Motor neuron (in vitro differentiated cells): ENCODE results near the gene LGSN. TPM values are rescaled to one million over a fixed set of nuclear protein-coding genes. Genes with fewer than 3 reads are reported as not detected.
"Not testable (repeated sequence)": the region's sequence is repeated elsewhere in the genome, so short reads cannot be mapped to it uniquely, and the experiment has no call there.

Experiments
- ATAC-seq, 8 experiments: fragments of 200-7000 bp; cut with Tn5 transposase; replicated peaks in 6 of 8; 2 replicates each; pipeline ENCODE4 v1.8.0; 2021; ENCODE audit warnings: mild to moderate bottlenecking in 8 of 8, moderate library complexity in 8 of 8
- H3K27ac ChIP-seq, 2 donors: fragments of 250-450 bp; sonication (Bioruptor Pico); 2 replicates each; pipeline ENCODE4 v1.9.0; 2021; ENCODE audit warnings: antibody characterized with exemption in 2 of 2, mild to moderate bottlenecking in 2 of 2, moderate library complexity in 1 of 2
- H3K4me1 ChIP-seq, 2 donors: fragments of 250-450 bp; sonication (Bioruptor Pico); replicated peaks in 1 of 2; 2 replicates each; pipeline ENCODE4 v1.6.1; 2021; ENCODE audit warnings: antibody characterized with exemption in 2 of 2, mild to moderate bottlenecking in 2 of 2, moderate library complexity in 1 of 2
- H3K4me3 ChIP-seq, 5 donors: fragments of 250-450 bp; sonication (Bioruptor Pico); 2 replicates each; pipeline ENCODE4 v1.9.0; 2021; ENCODE audit warnings: antibody characterized with exemption in 5 of 5, mild to moderate bottlenecking in 5 of 5, moderate library complexity in 4 of 5
- WGBS, 10 experiments: fragments of 450-650 bp; shearing (Covaris generic); methylation state at CpG; one replicate each; pipeline ENCODE4 v1.0.0; 2022; 5-methylcytosine and 5-hydroxymethylcytosine counted together
- in situ Hi-C, 9 experiments: fragments of 400-800 bp; cut with MboI; loops; one replicate each; pipeline ENCODE4 v1.15.0; 2021; ENCODE audit warnings: low sequenced_read_pairs in 9 of 9, low pct_unique_long_range_greater_than_20kb in 2 of 9; ENCODE audit not compliant: unreplicated experiment in 9 of 9
- total RNA-seq, 8 experiments: library from RNA; unstranded; fragments of 300-600 nt; gene quantifications; 2 replicates each; pipeline versions ENCODE4 v1.2.3 to v1.2.4, GENCODE V29; 2022

Gene LGSN
- total RNA-seq, 8 experiments from 2014 or later: 0.05 to 0.46 (median 0.19) TPM; not detected in 2

DNA sequence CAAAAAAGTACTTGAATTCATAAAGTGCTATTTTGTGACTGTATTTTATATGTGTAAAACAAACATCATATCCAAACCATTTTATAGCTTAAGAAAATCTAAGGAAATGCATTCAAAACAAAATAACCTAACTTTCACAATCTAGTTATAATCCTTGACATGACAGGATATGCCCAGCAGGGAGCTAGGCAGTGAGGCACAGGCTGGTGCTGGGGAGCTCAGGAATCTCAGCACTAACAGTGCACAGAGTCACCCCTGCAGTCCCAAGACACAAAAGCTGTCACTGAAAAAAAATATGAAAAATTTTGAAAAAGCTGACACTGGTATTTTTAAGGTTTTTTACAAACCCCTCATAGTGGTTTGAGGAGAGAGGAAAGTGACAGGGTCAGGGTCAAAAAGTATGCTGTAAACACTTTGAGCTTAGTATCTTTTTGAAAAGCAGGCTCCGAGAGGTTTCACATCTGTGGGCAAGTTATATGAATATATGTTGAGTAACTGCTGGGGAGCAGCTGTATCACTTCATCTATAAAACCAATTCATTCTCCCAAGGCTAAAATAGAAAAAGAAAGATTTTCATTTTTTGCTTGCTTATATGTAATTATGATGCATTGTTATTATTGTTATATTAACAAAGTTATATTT lies 24.1 kb downstream of the LGSN start:
- Histone ChIP-seq H3K4me3 (no peak overlapping the region), H3K27ac (no peak overlapping the region), H3K4me1 (no peaks in the 10 kb centered on the region)
- peak in 3 of 8 experiments; percentile 61 to 84 (median 63) for ATAC-seq
- 17 to 100% (median 64%) methylated on average over 1 of the region's 1 CpG; no CpG with 5 or more reads in 4 of the 10 experiments for WGBS, 10 experiments
- in situ Hi-C loops: no loop called here

DNA sequence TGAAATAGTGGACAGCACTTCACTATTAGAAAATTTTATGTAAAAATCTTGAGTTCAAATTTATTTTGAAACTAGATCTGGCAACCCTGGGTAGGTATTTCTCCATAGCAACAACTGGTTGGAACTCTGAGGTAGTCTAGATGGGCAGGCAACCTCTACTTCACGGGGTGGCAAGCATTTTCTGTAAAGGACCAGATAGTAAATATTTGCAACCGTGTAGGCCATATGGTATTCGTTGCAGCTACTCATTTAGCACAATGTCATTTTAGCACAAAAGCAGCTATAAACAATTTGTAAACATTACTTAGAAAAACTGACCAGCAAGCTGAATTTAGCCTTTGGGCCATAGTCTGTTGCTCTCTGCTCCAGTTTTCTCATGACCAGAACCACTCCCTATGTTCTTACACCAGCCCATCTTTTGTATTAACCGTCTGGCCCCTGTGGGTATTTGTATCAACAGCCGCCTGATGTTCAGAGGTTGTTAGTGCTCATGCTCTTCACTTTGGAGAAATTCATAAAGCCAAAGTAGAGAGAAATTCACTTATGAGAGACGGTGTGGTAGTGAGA lies 29.2 kb downstream of the LGSN start:
- H3K27ac ChIP-seq: no peak overlapping the region
- peaks cover 0 to 13% of the 10 kb centered on the region in 2 donors for H3K4me1 ChIP-seq
- peak in 2 of 8 experiments; percentile 13 to 69 for ATAC-seq
- no peak overlapping the region for H3K4me3 ChIP-seq
- WGBS, 10 experiments: 25 to 93% (median 83%) methylated on average over 1 to 6 of the region's 6 CpGs; no CpG with 5 or more reads in 1 of the 10 experiments
- in situ Hi-C loops: no loop called here

GRCh38 chr6:63289269-63289872 lies 30.4 kb downstream of the LGSN start:
- WGBS, 10 experiments: 35 to 96% (median 81%) methylated on average over 3 to 4 of the region's 4 CpGs
- ATAC-seq: peak in 3 of 8 experiments; percentile 52 to 91 (median 81)
- H3K4me3 ChIP-seq: no peak overlapping the region
- peaks cover 0 to 16% of the 10 kb centered on the region in 2 donors for H3K4me1 ChIP-seq
- in situ Hi-C loops: no loop called here
- no peak overlapping the region for H3K27ac ChIP-seq

- 0 to 90% (median 63%) methylated on average over 1 to 3 of the region's 3 CpGs for WGBS, 10 experiments
- H3K4me3 ChIP-seq: no peak overlapping the region
- no peak overlapping the region for H3K27ac ChIP-seq
- in situ Hi-C loops: no loop called here
- peak in 3 of 8 experiments; percentile 90 to 97 (median 94) for ATAC-seq
- peaks cover 0 to 3% of the 10 kb centered on the region in 2 donors for H3K4me1 ChIP-seq
Observed at GRCh38 chr6:63280639-63281180, 39.1 kb downstream of the LGSN start.

GRCh38 chr6:63278916-63279315 lies 40.9 kb downstream of the LGSN start:
- H3K4me3 ChIP-seq: no peak overlapping the region
- no peaks in the 10 kb centered on the region for H3K4me1 ChIP-seq
- no peak overlapping the region for H3K27ac ChIP-seq
- no peak for ATAC-seq
- in situ Hi-C loops: no loop called here

DNA sequence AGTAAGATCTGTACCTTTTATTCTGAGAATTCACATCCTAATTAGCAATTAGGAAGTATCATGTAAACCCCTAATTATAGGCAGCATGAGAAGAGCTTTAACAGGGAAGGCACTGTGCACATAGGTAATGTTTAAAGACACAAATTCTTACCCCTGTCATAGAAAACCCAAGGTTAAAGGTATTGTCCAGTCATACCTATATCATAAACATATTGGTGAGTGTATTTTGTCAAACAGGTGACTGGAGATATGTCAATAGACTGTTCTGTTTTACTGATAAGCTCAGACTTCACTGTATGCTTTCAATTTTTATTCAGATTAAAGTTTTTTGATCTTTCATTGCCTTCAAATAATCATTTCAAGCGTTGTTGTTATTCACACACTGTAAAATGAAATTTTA lies 43.8 kb downstream of the LGSN start:
- 8 to 71% (median 47%) methylated on average over 1 of the region's 1 CpG; no CpG with 5 or more reads in 1 of the 10 experiments for WGBS, 10 experiments
- Histone ChIP-seq H3K4me1 (no peaks in the 10 kb centered on the region), H3K27ac (no peak overlapping the region), H3K4me3 (no peak overlapping the region)
- in situ Hi-C loops: no loop called here
- ATAC-seq: no peak

- H3K4me3 ChIP-seq, ATAC-seq, H3K27ac ChIP-seq, H3K4me1 ChIP-seq, in situ Hi-C loops: not testable (repeated sequence)
- 76 to 100% (median 92%) methylated on average over 1 to 21 of the region's 35 CpGs; no CpG with 5 or more reads in 7 of the 10 experiments for WGBS, 10 experiments
Observed at GRCh38 chr6:63274795-63275430, 44.9 kb downstream of the LGSN start.

GRCh38 chr6:63272397-63272796 lies 47.4 kb downstream of the LGSN start:
- Histone ChIP-seq H3K4me3 (no peak overlapping the region), H3K27ac (no peak overlapping the region), H3K4me1 (no peaks in the 10 kb centered on the region)
- in situ Hi-C loops: no loop called here
- 0 to 20% (median 0%) methylated on average over 1 of the region's 1 CpG; no CpG with 5 or more reads in 1 of the 10 experiments for WGBS, 10 experiments
- ATAC-seq: peak in 3 of 8 experiments; percentile 52 to 63 (median 56)

DNA sequence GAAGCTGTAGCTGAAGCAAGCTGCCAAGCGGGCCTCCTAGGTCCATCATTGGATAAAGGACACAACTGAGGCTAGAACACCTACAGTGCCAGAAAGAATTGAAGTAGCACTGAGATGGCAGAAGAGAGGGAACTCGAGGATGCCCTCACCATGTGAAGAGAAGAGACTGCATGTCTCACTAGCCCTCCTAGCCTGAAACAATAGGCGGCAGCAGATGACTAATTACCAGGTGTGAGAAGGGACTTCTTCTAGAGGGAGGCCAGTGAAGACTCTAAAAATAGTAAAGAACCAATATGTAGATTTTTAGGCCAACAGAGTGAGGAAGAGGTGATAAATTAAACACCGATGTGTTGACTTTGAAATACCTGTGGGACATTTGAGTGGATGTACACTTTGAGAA lies 50.3 kb downstream of the LGSN start:
- 30 to 100% (median 53%) methylated on average over 1 to 4 of the region's 4 CpGs for WGBS, 10 experiments
- Histone ChIP-seq H3K27ac (no peak overlapping the region), H3K4me1 (no peaks in the 10 kb centered on the region), H3K4me3 (no peak overlapping the region)
- ATAC-seq: no peak
- in situ Hi-C loops: no loop called here

GRCh38 chr6:63268574-63268973 lies 51.2 kb downstream of the LGSN start:
- 0 to 100% (median 79%) methylated on average over 1 to 2 of the region's 2 CpGs; no CpG with 5 or more reads in 1 of the 10 experiments for WGBS, 10 experiments
- no peak for ATAC-seq
- in situ Hi-C loops: no loop called here
- H3K4me3 ChIP-seq: no peak overlapping the region
- no peak overlapping the region for H3K27ac ChIP-seq
- no peaks in the 10 kb centered on the region for H3K4me1 ChIP-seq

GRCh38 chr6:63267828-63268227 lies 52.0 kb downstream of the LGSN start:
- no peak overlapping the region for H3K4me3 ChIP-seq
- H3K4me1 ChIP-seq: no peaks in the 10 kb centered on the region
- no peak for ATAC-seq
- in situ Hi-C loops: no loop called here
- H3K27ac ChIP-seq: no peak overlapping the region
- 0 to 100% (median 55%) methylated on average over 1 of the region's 1 CpG; no CpG with 5 or more reads in 1 of the 10 experiments for WGBS, 10 experiments

DNA sequence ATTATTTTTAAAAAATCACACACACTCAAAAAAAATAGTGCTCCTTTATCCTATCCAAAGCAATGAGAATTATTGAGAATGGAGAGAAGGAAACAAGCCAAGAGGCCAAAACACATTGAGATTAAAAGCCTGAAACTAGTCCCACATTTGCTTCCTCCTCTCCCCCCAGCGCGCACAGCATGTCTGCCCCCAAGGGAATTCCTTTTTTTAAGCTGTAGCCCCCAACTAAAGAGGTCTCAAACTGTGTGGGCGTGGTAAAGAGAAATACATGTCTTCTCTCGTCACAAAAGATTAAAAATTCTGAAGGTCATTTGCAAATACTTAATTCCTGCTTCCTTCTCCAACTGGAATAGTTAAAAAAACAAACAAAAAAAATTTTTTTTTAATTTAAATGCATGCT lies 52.7 kb downstream of the LGSN start:
- in situ Hi-C loops: no loop called here
- Histone ChIP-seq H3K4me3 (no peak overlapping the region), H3K4me1 (no peaks in the 10 kb centered on the region), H3K27ac (no peak overlapping the region)
- no peak for ATAC-seq
- WGBS, 10 experiments: 9 to 100% (median 50%) methylated on average over 1 to 4 of the region's 4 CpGs; no CpG with 5 or more reads in 1 of the 10 experiments

- Histone ChIP-seq H3K27ac (no peak overlapping the region), H3K4me1 (no peaks in the 10 kb centered on the region)
- ATAC-seq: peak in 5 of 8 experiments; percentile 39 to 93 (median 83)
Observed at GRCh38 chr6:63263444-63263843, 56.3 kb downstream of the LGSN start.

More at GRCh38 chr6:63263444-63263843, 56.3 kb downstream of the LGSN start:
- in situ Hi-C loops: no loop called here
- H3K4me3 ChIP-seq: no peak overlapping the region
- 0 to 100% (median 30%) methylated on average over 1 to 3 of the region's 3 CpGs for WGBS, 10 experiments
